ENCODE results near the gene FARP1. TPM values are rescaled to one million over a fixed set of nuclear protein-coding genes. Genes with fewer than 3 reads are reported as not detected.
A peak's percentile ranks its signal among the peaks of the same experiment; 100 is the strongest.

The FARP1 gene
- total RNA-seq, 6 experiments from 2014 or later = 44.9 to 104 (median 80.0) TPM

- 26% methylated on average over 10 of the region's 10 CpGs for WGBS (ENCODE audit: insufficient coverage, low coverage, low lambda C conversion rate, missing lambda C conversion rate)
- intact Hi-C loops (cut with DNase I) = no loop called here
- peak overlapping the region; percentile 47 to 85 (median 56) for H3K27ac ChIP-seq
- no peak overlapping the region for H3K4me3 ChIP-seq
- H3K27me3 ChIP-seq = no peaks in the 10 kb centered on the region
- DNase-seq = peak; percentile 70 to 76 (median 72)
- H3K4me1 ChIP-seq = peaks cover 3 to 65% (median 33%) of the 10 kb centered on the region in 4 donors
- ATAC-seq = peak; percentile 66 to 81 (median 72)
- H3K9me3 ChIP-seq = no peaks in the 10 kb centered on the region
- TF ChIP-seq POLR2A (IDR thresholded peaks at IDR 0.05) = no peak
- TF ChIP-seq, protein P1, sequence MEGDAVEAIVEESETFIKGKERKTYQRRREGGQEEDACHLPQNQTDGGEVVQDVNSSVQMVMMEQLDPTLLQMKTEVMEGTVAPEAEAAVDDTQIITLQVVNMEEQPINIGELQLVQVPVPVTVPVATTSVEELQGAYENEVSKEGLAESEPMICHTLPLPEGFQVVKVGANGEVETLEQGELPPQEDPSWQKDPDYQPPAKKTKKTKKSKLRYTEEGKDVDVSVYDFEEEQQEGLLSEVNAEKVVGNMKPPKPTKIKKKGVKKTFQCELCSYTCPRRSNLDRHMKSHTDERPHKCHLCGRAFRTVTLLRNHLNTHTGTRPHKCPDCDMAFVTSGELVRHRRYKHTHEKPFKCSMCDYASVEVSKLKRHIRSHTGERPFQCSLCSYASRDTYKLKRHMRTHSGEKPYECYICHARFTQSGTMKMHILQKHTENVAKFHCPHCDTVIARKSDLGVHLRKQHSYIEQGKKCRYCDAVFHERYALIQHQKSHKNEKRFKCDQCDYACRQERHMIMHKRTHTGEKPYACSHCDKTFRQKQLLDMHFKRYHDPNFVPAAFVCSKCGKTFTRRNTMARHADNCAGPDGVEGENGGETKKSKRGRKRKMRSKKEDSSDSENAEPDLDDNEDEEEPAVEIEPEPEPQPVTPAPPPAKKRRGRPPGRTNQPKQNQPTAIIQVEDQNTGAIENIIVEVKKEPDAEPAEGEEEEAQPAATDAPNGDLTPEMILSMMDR (IDR thresholded peaks at IDR 0.05) = no peak
- no peaks in the 10 kb centered on the region for H3K36me3 ChIP-seq
These were observed 360.5 kb downstream of the FARP1 start for GRCh38 chr13:98503175-98504028.

DNA sequence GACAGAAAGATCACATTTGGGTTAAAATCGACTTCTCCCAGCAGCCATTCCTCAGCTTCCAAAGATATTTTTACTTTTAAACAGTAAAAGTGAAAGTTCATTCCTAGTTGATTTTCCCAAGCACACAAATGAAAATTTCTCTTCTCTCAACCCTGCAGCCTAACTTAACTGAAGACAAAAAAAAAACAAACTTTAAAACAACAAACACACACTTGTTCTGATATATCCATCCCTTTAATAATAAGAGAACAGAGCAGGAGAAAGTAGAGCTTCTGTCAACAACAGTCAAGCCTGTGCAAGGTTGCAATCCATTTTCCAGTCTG lies 361.1 kb downstream of the FARP1 start:
- 26% methylated on average over 1 of the region's 1 CpG for WGBS (ENCODE audit: insufficient coverage, low coverage, low lambda C conversion rate, missing lambda C conversion rate)
- H3K9me3 ChIP-seq = no peaks in the 10 kb centered on the region
- no peak overlapping the region for H3K4me3 ChIP-seq
- TF ChIP-seq POLR2A (IDR thresholded peaks at IDR 0.05) = no peak
- TF ChIP-seq, protein P1 (IDR thresholded peaks at IDR 0.05) = no peak
- H3K27ac ChIP-seq = peak overlapping the region; percentile 38 to 85 (median 47)
- no peaks in the 10 kb centered on the region for H3K27me3 ChIP-seq
- intact Hi-C loops (cut with DNase I) = no loop called here
- ATAC-seq = no peak
- peaks cover 3 to 65% (median 35%) of the 10 kb centered on the region in 4 donors for H3K4me1 ChIP-seq
- H3K36me3 ChIP-seq = no peaks in the 10 kb centered on the region
- no peak for DNase-seq

- H3K27me3 ChIP-seq = no peaks in the 10 kb centered on the region
- H3K36me3 ChIP-seq = no peaks in the 10 kb centered on the region
- peak overlapping the region in 2 of 3 donors; percentile 38 to 85 for H3K27ac ChIP-seq
- TF ChIP-seq, protein P1 (IDR thresholded peaks at IDR 0.05) = no peak
- TF ChIP-seq POLR2A (IDR thresholded peaks at IDR 0.05) = no peak
- DNase-seq = no peak
- peaks cover 3 to 65% (median 35%) of the 10 kb centered on the region in 4 donors for H3K4me1 ChIP-seq
- H3K4me3 ChIP-seq = no peak overlapping the region
- no peak for ATAC-seq
- intact Hi-C loops (cut with DNase I) = no loop called here
- WGBS (ENCODE audit: insufficient coverage, low coverage, low lambda C conversion rate, missing lambda C conversion rate) = 35% methylated on average over 3 of the region's 12 CpGs
- H3K9me3 ChIP-seq = no peaks in the 10 kb centered on the region
These were observed 361.6 kb downstream of the FARP1 start for GRCh38 chr13:98504371-98504963.

Small RNAs within 50 kb of the gene (microRNA-seq; reads per million reads assigned to microRNA genes)
- 0.29 to 1.3 reads per million in 2 donors for gene MIR3170

Small RNAs within 50 kb of the gene (small RNA-seq; reads per million reads assigned to genes)
- gene MIR3170 = 0 reads per million in 2 experiments

Other genes with a start within 250 kb of the FARP1 start
- gene IPO5, start 189.4 kb upstream of the FARP1 start, total RNA-seq = 10 to 100 TPM; 36.0 to 52.3 (median 45.2) TPM
- not detected for gene RNF113B, start 34.2 kb downstream of the FARP1 start, total RNA-seq